ENCODE results near the gene GPR63. TPM values are rescaled to one million over a fixed set of nuclear protein-coding genes. Genes with fewer than 3 reads are reported as not detected.

Gene GPR63
- total and polyA plus RNA-seq, 9 of the 15 experiments (the other 6 are each of a cell fraction or from before 2014, with no cell fraction given), result 1.6 to 5.1 (median 3.7) TPM

DNA sequence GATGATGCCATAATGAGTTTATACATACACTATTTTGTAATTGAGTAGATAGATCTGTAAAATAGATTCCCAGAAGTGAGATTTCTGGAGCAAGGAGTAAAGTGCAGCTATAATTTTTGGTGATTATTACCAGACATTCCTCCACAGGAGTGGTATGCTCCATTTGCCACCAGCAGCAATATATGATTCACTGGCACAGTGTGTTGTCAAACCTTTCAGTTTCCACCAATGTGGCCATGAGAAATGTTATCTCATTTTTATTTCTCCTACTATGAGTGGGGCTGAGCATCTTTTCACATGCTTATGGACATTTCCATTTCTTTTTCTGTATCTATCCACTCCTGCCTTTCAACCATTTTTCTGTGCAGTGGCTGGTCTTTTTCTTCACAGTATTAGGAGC is 70.5 kb downstream of the GPR63 start:
- H3K4me3 ChIP-seq, result no peak overlapping the region
- no peaks in the 10 kb centered on the region for H4K20me1 ChIP-seq (replicated peaks; ENCODE audit: control insufficient read depth, insufficient read depth, low read length)
- H3K79me2 ChIP-seq (ENCODE audit: control insufficient read depth, insufficient read depth, low read length), result no peaks in the 10 kb centered on the region
- BruUV-seq (replicated peaks), result no TSS peak
- intact Hi-C loops (cut with micrococcal nuclease), result loop anchor here (10.0 kb wide), 1 partner anchor 288 kb away; no protein-coding TSS in a partner anchor
- CTCF ChIA-PET (ENCODE audit: low intra/inter-chr PET ratio), result no interaction called here
- no peaks in the 10 kb centered on the region for H3K9me1 ChIP-seq (ENCODE audit: control insufficient read depth, insufficient read depth, low read length)
- no peak overlapping the region for H3K27ac ChIP-seq (ENCODE audit: extremely low read depth, low read depth, low read length)
- no peaks in the 10 kb centered on the region for H3K36me3 ChIP-seq (ENCODE audit: control insufficient read depth, insufficient read depth, low read length)
- no peaks in the 10 kb centered on the region for H3K4me1 ChIP-seq (replicated peaks in 1 of 2; ENCODE audit: control insufficient read depth in 2 of 2, insufficient read depth in 2 of 2, low read length in 2 of 2)
- FAIRE-seq (no peak), ATAC-seq (no peak), DNase-seq (ENCODE audit: extremely low read depth in 1 of 4, low spot score in 3 of 4) (no peak)
- peaks cover under 1 to 17% of the 10 kb centered on the region in 2 experiments; a peak in 3 of 5 replicates for H3K27me3 ChIP-seq (ENCODE audit: control insufficient read depth in 2 of 2, insufficient read depth in 2 of 2, low read length in 2 of 2)
- in situ Hi-C loops (cut with MboI), result no loop called here
- no peaks in the 10 kb centered on the region for H3K9me3 ChIP-seq (replicated peaks; ENCODE audit: control insufficient read depth, insufficient read depth, low read depth, low read length)
- no peak overlapping the region for H2AFZ ChIP-seq (ENCODE audit: low read depth, low read length)
- POLR2A ChIA-PET, result no interaction called here
- H3K4me2 ChIP-seq (ENCODE audit: insufficient read depth, low read length), result no peak overlapping the region
- H3K9ac ChIP-seq (ENCODE audit: insufficient read depth in 1 of 2, low read depth in 2 of 2, low read length in 2 of 2), result no peak overlapping the region
- TF ChIP-seq, protein P1, sequence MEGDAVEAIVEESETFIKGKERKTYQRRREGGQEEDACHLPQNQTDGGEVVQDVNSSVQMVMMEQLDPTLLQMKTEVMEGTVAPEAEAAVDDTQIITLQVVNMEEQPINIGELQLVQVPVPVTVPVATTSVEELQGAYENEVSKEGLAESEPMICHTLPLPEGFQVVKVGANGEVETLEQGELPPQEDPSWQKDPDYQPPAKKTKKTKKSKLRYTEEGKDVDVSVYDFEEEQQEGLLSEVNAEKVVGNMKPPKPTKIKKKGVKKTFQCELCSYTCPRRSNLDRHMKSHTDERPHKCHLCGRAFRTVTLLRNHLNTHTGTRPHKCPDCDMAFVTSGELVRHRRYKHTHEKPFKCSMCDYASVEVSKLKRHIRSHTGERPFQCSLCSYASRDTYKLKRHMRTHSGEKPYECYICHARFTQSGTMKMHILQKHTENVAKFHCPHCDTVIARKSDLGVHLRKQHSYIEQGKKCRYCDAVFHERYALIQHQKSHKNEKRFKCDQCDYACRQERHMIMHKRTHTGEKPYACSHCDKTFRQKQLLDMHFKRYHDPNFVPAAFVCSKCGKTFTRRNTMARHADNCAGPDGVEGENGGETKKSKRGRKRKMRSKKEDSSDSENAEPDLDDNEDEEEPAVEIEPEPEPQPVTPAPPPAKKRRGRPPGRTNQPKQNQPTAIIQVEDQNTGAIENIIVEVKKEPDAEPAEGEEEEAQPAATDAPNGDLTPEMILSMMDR (IDR thresholded peaks at IDR 0.05 in 2 of 3, conservative IDR thresholded peaks at IDR 0.05 in 1 of 3; ENCODE audit: insufficient read depth in 2 of 3, low read depth in 1 of 3, low read length in 3 of 3), result no peak
- no peak for TF ChIP-seq ZNF586 (CRISPR knock-in tag; conservative IDR thresholded peaks at IDR 0.05)
- no peak for TF ChIP-seq SAP30 (IDR thresholded peaks at IDR 0.05; ENCODE audit: borderline replicate concordance, insufficient read depth, low read depth, low read length, poor library complexity, severe bottlenecking)
- no peak for TF ChIP-seq TAL1 (IDR thresholded peaks at IDR 0.05)
- TF ChIP-seq, protein P2, sequence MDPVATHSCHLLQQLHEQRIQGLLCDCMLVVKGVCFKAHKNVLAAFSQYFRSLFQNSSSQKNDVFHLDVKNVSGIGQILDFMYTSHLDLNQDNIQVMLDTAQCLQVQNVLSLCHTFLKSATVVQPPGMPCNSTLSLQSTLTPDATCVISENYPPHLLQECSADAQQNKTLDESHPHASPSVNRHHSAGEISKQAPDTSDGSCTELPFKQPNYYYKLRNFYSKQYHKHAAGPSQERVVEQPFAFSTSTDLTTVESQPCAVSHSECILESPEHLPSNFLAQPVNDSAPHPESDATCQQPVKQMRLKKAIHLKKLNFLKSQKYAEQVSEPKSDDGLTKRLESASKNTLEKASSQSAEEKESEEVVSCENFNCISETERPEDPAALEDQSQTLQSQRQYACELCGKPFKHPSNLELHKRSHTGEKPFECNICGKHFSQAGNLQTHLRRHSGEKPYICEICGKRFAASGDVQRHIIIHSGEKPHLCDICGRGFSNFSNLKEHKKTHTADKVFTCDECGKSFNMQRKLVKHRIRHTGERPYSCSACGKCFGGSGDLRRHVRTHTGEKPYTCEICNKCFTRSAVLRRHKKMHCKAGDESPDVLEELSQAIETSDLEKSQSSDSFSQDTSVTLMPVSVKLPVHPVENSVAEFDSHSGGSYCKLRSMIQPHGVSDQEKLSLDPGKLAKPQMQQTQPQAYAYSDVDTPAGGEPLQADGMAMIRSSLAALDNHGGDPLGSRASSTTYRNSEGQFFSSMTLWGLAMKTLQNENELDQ (CRISPR knock-in tag; IDR thresholded peaks at IDR 0.05; ENCODE audit: borderline replicate concordance), result no peak
- TF ChIP-seq ZNF695 (CRISPR knock-in tag; IDR thresholded peaks at IDR 0.05), result no peak
- no peak for TF ChIP-seq CCNT2 (IDR thresholded peaks at IDR 0.05; ENCODE audit: borderline replicate concordance, extremely low read depth, insufficient read length, low read depth, low read length)
- TF ChIP-seq ZNF785 (CRISPR knock-in tag; IDR thresholded peaks at IDR 0.05), result no peak
- no peak for TF ChIP-seq KAT2B (IDR thresholded peaks at IDR 0.05; ENCODE audit: low read depth, low read length)
- TF ChIP-seq ZBTB8A (IDR thresholded peaks at IDR 0.05; ENCODE audit: partially characterized antibody), result no peak
- TF ChIP-seq, protein P3, sequence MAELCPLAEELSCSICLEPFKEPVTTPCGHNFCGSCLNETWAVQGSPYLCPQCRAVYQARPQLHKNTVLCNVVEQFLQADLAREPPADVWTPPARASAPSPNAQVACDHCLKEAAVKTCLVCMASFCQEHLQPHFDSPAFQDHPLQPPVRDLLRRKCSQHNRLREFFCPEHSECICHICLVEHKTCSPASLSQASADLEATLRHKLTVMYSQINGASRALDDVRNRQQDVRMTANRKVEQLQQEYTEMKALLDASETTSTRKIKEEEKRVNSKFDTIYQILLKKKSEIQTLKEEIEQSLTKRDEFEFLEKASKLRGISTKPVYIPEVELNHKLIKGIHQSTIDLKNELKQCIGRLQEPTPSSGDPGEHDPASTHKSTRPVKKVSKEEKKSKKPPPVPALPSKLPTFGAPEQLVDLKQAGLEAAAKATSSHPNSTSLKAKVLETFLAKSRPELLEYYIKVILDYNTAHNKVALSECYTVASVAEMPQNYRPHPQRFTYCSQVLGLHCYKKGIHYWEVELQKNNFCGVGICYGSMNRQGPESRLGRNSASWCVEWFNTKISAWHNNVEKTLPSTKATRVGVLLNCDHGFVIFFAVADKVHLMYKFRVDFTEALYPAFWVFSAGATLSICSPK (IDR thresholded peaks at IDR 0.05; ENCODE audit: borderline replicate concordance), result no peak
- TF ChIP-seq RFX1 (IDR thresholded peaks at IDR 0.05), result no peak
- TF ChIP-seq, protein P4, sequence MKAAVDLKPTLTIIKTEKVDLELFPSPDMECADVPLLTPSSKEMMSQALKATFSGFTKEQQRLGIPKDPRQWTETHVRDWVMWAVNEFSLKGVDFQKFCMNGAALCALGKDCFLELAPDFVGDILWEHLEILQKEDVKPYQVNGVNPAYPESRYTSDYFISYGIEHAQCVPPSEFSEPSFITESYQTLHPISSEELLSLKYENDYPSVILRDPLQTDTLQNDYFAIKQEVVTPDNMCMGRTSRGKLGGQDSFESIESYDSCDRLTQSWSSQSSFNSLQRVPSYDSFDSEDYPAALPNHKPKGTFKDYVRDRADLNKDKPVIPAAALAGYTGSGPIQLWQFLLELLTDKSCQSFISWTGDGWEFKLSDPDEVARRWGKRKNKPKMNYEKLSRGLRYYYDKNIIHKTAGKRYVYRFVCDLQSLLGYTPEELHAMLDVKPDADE (conservative IDR thresholded peaks at IDR 0.05; ENCODE audit: control insufficient read depth, low read depth, low read length), result no peak

All from K562 (cell line).